Daoy (cell line): Measurements from ENCODE around the gene RALGPS1. TPM values are rescaled to one million over a fixed set of nuclear protein-coding genes. Genes with fewer than 3 reads are reported as not detected.

Experiments used
- DNase-seq: peaks from one replicate; pipeline ENCODE4 v3.0.0-alpha.2; 2015; ENCODE audit warnings: low read depth
- total RNA-seq: library from RNA; depleted of rRNA; stranded (reverse); fragments of >200 nt; shearing (Covaris generic); gene quantifications from 2 replicates; pipeline ENCODE4 v1.2.3, GENCODE V29; 2014; rRNA removed

RALGPS1 gene
- total RNA-seq: 4.9 and 18.7 TPM in 2 replicates

GRCh38 chr9:126914458-126915280 is at the start of gene RALGPS1:
TSS of gene RALGPS1 (plus strand) at chr9:126914782. CDS start at chr9:126962290, 47,508 bp downstream.
- peak; percentile 99 for DNase-seq

- DNase-seq: peak; percentile 43
Measured at GRCh38 chr9:126869368-126869767, 45.2 kb upstream of the RALGPS1 start.

- DNase-seq: no peak
Measured at GRCh38 chr9:126872516-126872915, 42.1 kb upstream of the RALGPS1 start.

GRCh38 chr9:126874546-126875314 is 39.9 kb upstream of the RALGPS1 start:
- no peak for DNase-seq

GRCh38 chr9:126875756-126876510 is 38.6 kb upstream of the RALGPS1 start:
- no peak for DNase-seq

GRCh38 chr9:126876531-126876930 is 38.1 kb upstream of the RALGPS1 start:
- DNase-seq: no peak

- no peak for DNase-seq
Measured at GRCh38 chr9:126877418-126877817, 37.2 kb upstream of the RALGPS1 start.

- DNase-seq: no peak
Measured at GRCh38 chr9:126879288-126879687, 35.3 kb upstream of the RALGPS1 start.

- no peak for DNase-seq
Measured at GRCh38 chr9:126880226-126880946, 34.2 kb upstream of the RALGPS1 start.

GRCh38 chr9:126880947-126881332 is 33.6 kb upstream of the RALGPS1 start:
- no peak for DNase-seq

GRCh38 chr9:126882746-126883145 is 31.8 kb upstream of the RALGPS1 start:
- DNase-seq: no peak

- DNase-seq: no peak
Measured at GRCh38 chr9:126883636-126884035, 30.9 kb upstream of the RALGPS1 start.

- no peak for DNase-seq
Measured at GRCh38 chr9:126885131-126885641, 29.4 kb upstream of the RALGPS1 start.

GRCh38 chr9:126886034-126886822 is 28.4 kb upstream of the RALGPS1 start:
- DNase-seq: no peak

GRCh38 chr9:126886897-126887296 is 27.7 kb upstream of the RALGPS1 start:
- DNase-seq: no peak

- no peak for DNase-seq
Measured at GRCh38 chr9:126891676-126892075, 22.9 kb upstream of the RALGPS1 start.

GRCh38 chr9:126893079-126893478 is 21.5 kb upstream of the RALGPS1 start:
- DNase-seq: no peak

- DNase-seq: no peak
Measured at GRCh38 chr9:126894052-126894603, 20.5 kb upstream of the RALGPS1 start.

GRCh38 chr9:126902210-126902609 is 12.4 kb upstream of the RALGPS1 start:
- DNase-seq: no peak

- no peak for DNase-seq
Measured at GRCh38 chr9:126904586-126904985, 10.0 kb upstream of the RALGPS1 start.
